ENCODE measurements around the gene MPC1. TPM values are rescaled to one million over a fixed set of nuclear protein-coding genes. Genes with fewer than 3 reads are reported as not detected.
"Not testable (repeated sequence)": the region's sequence is repeated elsewhere in the genome, so short reads cannot be mapped to it uniquely, and the experiment has no call there.

Gene MPC1
- polyA plus RNA-seq, 1 experiment: 20.0 TPM

DNA sequence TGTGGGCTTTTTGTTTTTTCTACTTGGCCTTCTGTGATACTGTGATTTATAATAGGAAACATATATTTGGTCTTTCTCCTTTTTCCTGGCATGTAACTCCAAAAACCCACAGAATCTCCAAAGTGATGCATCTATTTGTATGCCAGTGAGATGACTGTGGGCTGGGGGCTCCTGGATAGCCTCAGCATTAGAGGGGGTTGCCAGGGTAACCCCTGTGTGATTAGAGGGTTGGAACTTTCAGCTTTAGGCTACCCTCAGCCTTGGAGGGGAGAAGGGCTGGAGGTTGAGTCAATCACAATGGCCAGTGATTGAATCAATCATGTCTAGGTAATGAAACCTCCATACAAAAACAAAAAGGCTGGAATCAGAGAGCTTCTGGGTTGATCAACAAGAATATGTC is 29.8 kb downstream of the MPC1 start:
- Histone ChIP-seq H3K27me3 (ENCODE audit: control insufficient read depth, insufficient read depth, low read length) (peaks cover 29% of the 10 kb centered on the region), H3K4me3 (ENCODE audit: low read depth, low read length) (no peak overlapping the region), H3K9me3 (ENCODE audit: control insufficient read depth, insufficient read depth, low read length) (no peaks in the 10 kb centered on the region), H3K27ac (ENCODE audit: low read depth, low read length) (no peak overlapping the region)
- TF ChIP-seq, protein P1, sequence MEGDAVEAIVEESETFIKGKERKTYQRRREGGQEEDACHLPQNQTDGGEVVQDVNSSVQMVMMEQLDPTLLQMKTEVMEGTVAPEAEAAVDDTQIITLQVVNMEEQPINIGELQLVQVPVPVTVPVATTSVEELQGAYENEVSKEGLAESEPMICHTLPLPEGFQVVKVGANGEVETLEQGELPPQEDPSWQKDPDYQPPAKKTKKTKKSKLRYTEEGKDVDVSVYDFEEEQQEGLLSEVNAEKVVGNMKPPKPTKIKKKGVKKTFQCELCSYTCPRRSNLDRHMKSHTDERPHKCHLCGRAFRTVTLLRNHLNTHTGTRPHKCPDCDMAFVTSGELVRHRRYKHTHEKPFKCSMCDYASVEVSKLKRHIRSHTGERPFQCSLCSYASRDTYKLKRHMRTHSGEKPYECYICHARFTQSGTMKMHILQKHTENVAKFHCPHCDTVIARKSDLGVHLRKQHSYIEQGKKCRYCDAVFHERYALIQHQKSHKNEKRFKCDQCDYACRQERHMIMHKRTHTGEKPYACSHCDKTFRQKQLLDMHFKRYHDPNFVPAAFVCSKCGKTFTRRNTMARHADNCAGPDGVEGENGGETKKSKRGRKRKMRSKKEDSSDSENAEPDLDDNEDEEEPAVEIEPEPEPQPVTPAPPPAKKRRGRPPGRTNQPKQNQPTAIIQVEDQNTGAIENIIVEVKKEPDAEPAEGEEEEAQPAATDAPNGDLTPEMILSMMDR (IDR thresholded peaks at IDR 0.05; ENCODE audit: low read depth, low read length): no peak
- DNase-seq (ENCODE audit: low read depth, low spot score): no peak
- ChIA-PET CTCF (no interaction called here), POLR2A (no interaction called here)

DNA sequence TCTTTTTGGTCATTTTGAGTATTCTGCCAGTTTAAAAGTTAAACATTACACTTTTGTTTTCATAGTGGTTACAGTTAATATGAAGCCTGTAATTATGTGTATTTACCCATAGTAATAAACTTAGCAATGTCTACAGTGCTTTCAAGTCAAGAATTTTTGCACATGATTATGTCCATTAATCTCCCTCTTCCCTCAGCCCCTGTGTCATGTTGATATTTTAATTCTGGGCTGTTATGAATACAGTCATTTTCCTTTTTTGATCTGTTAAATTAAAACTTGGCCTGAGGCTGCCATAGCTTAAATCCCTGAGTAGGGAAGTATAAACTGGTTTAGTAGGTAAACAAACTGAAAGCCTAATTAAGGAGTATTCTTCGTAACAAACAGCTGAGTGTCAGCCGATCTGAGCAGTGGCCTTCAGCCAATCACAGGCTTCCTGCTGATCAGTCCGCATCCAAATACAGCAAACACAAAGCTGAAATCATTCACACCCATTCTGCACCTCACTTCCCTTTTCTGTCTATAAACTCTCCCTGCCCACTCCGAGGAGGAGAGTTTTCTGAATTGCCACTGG is 30.9 kb downstream of the MPC1 start:
- ChIA-PET CTCF (interaction anchor here (0.7 to 1.0 kb wide), 2 partner anchors 9 to 30 kb away, joined by 3 to 4 read pairs; no protein-coding TSS in a partner anchor), POLR2A (interaction anchor here (0.6 kb wide), 1 partner anchor 271 kb away, joined by 3 read pairs; no protein-coding TSS in a partner anchor)
- no peak overlapping the region for H3K4me3 ChIP-seq (ENCODE audit: low read depth, low read length)
- H3K9me3 ChIP-seq (ENCODE audit: control insufficient read depth, insufficient read depth, low read length): no peaks in the 10 kb centered on the region
- TF ChIP-seq, protein P1 (IDR thresholded peaks at IDR 0.05; ENCODE audit: low read depth, low read length): no peak
- H3K27ac ChIP-seq (ENCODE audit: low read depth, low read length): no peak overlapping the region
- peaks cover 26% of the 10 kb centered on the region for H3K27me3 ChIP-seq (ENCODE audit: control insufficient read depth, insufficient read depth, low read length)
- DNase-seq (ENCODE audit: low read depth, low spot score): no peak

DNA sequence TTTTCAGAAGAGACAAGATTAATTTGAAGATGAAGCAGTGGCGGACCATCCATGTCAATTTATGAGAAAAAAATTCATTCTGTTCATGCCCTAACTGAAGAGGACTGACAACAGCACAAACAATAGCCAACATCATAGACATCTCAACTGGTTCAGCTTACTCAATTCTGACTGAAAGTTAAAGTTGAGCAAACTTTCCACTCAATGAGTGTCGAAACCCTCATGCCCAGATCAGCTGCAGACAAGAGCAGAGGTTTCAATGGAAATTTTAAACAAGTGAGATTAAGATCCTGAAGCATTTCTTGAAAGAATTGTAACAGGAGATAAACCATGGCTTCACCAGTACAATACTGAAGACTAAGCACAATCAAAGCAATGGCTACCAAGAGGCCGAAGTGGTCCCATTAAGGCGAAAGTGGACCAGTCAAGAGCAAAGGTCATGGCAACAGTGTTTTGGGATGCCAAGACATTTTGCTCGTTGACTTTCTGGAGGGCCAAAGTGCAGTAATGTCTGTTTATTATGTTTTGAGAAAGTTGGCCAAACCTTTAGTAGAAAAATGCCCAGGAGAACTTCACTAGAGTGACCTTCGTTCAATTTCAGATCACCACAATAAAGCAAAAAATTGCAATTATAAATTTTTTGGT is 34.3 kb downstream of the MPC1 start:
- no peak overlapping the region for H3K4me3 ChIP-seq (ENCODE audit: low read depth, low read length)
- H3K27ac ChIP-seq (ENCODE audit: low read depth, low read length): no peak overlapping the region
- CTCF ChIA-PET: no interaction called here
- H3K9me3 ChIP-seq (ENCODE audit: control insufficient read depth, insufficient read depth, low read length): no peaks in the 10 kb centered on the region
- TF ChIP-seq, protein P1 (IDR thresholded peaks at IDR 0.05; ENCODE audit: low read depth, low read length): no peak
- no peak for DNase-seq (ENCODE audit: low read depth, low spot score)
- POLR2A ChIA-PET: no interaction called here
- H3K27me3 ChIP-seq (ENCODE audit: control insufficient read depth, insufficient read depth, low read length): peaks cover 20% of the 10 kb centered on the region

DNA sequence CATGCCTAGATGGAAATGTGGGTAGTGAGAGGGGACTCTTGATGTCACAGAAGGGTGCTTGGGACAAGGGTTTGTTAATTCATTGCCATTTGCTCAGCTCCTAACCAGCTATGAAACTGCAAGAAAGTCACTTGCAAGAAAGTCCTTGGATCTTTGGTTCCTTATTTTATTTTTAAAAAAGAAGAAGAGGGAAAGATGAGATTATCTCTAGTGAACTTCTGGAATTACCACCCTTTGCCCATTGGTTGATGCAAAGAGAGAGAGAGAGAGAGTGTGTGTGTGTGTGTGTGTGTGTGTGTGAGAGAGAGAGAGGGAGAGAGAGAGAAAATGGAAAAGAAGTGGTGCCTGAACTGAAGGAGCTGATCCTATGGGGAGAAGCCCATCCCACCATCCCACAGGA is 35.8 kb downstream of the MPC1 start:
- POLR2A ChIA-PET: no interaction called here
- TF ChIP-seq, protein P1 (IDR thresholded peaks at IDR 0.05; ENCODE audit: low read depth, low read length): no peak
- CTCF ChIA-PET: interaction anchor here (0.6 to 1.0 kb wide), 3 partner anchors 33 to 40 kb away, joined by 3 to 5 read pairs (median 3); no protein-coding TSS in a partner anchor

DNA sequence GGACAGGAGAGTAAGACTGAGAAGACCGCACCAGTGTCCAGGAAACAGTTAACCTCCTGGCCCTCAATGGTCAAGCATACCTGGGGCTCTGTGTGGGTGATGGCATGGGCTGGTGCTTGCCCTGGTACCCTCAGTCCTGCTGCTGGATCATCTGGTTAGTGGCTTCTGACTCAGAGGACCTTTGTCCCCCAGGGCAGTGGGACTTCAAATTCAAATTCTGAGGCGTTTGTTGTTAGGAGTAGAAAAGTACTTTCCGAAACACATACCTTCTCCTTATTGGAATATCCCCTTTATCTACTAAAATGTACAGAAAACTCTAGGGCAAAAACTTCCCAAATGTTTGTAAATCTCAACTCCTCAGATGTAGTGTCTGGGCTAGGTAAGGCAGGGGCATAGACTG is 36.3 kb downstream of the MPC1 start:
- Histone ChIP-seq H3K27ac (ENCODE audit: low read depth, low read length) (no peak overlapping the region), H3K9me3 (ENCODE audit: control insufficient read depth, insufficient read depth, low read length) (peaks cover 4% of the 10 kb centered on the region; the same call in 1 of the 2 replicates), H3K27me3 (ENCODE audit: control insufficient read depth, insufficient read depth, low read length) (peaks cover 12% of the 10 kb centered on the region), H3K4me3 (ENCODE audit: low read depth, low read length) (no peak overlapping the region)
- TF ChIP-seq, protein P1 (IDR thresholded peaks at IDR 0.05; ENCODE audit: low read depth, low read length): no peak
- CTCF ChIA-PET: interaction anchor here (1.0 kb wide), 1 partner anchor 33 kb away, joined by 3 read pairs; no protein-coding TSS in a partner anchor
- POLR2A ChIA-PET: no interaction called here
- no peak for DNase-seq (ENCODE audit: low read depth, low spot score)

More for the DNA sequence above, 35.8 kb downstream of the MPC1 start:
- H3K4me3 ChIP-seq (ENCODE audit: low read depth, low read length): no peak overlapping the region
- no peak overlapping the region for H3K27ac ChIP-seq (ENCODE audit: low read depth, low read length)
- peaks cover 12% of the 10 kb centered on the region for H3K27me3 ChIP-seq (ENCODE audit: control insufficient read depth, insufficient read depth, low read length)
- DNase-seq (ENCODE audit: low read depth, low spot score): no peak
- H3K9me3 ChIP-seq (ENCODE audit: control insufficient read depth, insufficient read depth, low read length): peaks cover 4% of the 10 kb centered on the region; the same call in 1 of the 2 replicates

DNA sequence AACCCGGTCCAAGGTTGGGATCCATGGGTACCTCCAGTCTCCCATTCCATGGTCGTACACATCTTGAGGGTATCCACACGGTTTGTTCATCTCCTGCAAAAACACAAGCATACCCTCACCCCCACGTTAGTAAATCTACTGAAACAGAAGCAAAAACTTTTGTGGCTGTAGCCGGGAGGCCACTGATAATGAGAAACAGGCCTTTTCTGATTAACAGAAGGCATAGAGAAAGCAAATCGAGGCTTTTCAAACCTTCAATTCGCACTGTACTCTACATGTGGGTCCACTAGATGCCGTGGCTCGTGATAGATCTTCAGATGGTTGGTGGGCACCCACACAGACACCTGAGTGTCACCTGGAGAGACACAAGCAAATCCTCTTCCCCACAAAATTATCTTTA is 37.1 kb downstream of the MPC1 start:
- H3K27ac ChIP-seq (ENCODE audit: low read depth, low read length); CTCF ChIA-PET; H3K4me3 ChIP-seq (ENCODE audit: low read depth, low read length); H3K27me3 ChIP-seq (ENCODE audit: control insufficient read depth, insufficient read depth, low read length); DNase-seq (ENCODE audit: low read depth, low spot score); POLR2A ChIA-PET; H3K9me3 ChIP-seq (ENCODE audit: control insufficient read depth, insufficient read depth, low read length): not testable (repeated sequence)

DNA sequence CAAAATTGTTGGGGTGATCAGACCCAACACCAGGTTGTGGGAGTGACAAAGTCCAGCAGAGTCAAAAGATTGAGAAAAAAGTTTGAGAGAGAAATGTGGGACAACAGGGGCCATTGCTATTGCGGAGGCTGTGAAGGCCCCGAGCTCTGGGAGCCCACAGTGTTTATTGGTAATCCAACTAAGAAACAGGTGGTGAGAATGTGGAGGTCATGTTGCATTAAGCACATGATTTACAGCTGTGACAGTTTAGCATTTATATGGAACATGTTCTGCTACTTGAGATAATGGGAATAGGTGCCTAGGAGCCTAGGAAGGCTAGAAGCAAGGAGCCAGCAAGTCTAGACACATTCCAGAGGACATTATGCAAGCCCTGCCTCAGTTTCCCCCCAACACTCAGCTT is 37.8 kb downstream of the MPC1 start:
- H3K27me3 ChIP-seq (ENCODE audit: control insufficient read depth, insufficient read depth, low read length); H3K27ac ChIP-seq (ENCODE audit: low read depth, low read length); DNase-seq (ENCODE audit: low read depth, low spot score); H3K9me3 ChIP-seq (ENCODE audit: control insufficient read depth, insufficient read depth, low read length); POLR2A ChIA-PET; H3K4me3 ChIP-seq (ENCODE audit: low read depth, low read length): not testable (repeated sequence)
- CTCF ChIA-PET: interaction anchor here (1.0 kb wide), 1 partner anchor 31 kb away, joined by 3 read pairs; no protein-coding TSS in a partner anchor

Data from AG04450 (cell line).